OCI-LY3 (cell line): ENCODE results near the gene JAKMIP1.

Source experiments
- CTCF ChIP-seq: fragments of 200-600, 300-600 bp; sonication (generic); IDR thresholded peaks from 2 replicates; pipeline ENCODE4 v1.5.1; 2014; ENCODE audit warnings: antibody characterized with exemption, low read length, low read depth
- EZH2phosphoT487 ChIP-seq: fragments of 200-600 bp; shearing (Covaris generic); IDR thresholded peaks from 2 replicates; pipeline ENCODE4 v1.6.1; 2018; ENCODE audit warnings: antibody characterized with exemption, mixed run types, low read depth

GRCh38 chr4:6134612-6135220 is 65.6 kb downstream of the JAKMIP1 start:
- TF ChIP-seq CTCF (peak; percentile 52), EZH2phosphoT487 (no peak)
